Smooth muscle cell (in vitro differentiated cells): ENCODE results near the gene UTP20. TPM values are rescaled to one million over a fixed set of nuclear protein-coding genes. Genes with fewer than 3 reads are reported as not detected.

Source experiments
- DNase-seq: peaks from one replicate; lab custom pipeline; 2025; ENCODE audit not compliant: unreplicated experiment; lab: John Stamatoyannopoulos, UW
- H2AFZ ChIP-seq: fragments of 200-600 bp; sonication (generic); 2 replicates; pipeline ENCODE4 v1.6.0; 2016; ENCODE audit warnings: antibody characterized with exemption, low read depth, mild to moderate bottlenecking
- H3F3A ChIP-seq: fragments of 200-600 bp; sonication (generic); 2 replicates; pipeline ENCODE4 v1.6.0; 2017; ENCODE audit warnings: antibody characterized with exemption, low read depth
- H3K27ac ChIP-seq: fragments of 200-600 bp; sonication (generic); 2 replicates; pipeline ENCODE4 v1.5.1; 2016; ENCODE audit warnings: low read depth, mild to moderate bottlenecking
- H3K27me3 ChIP-seq: fragments of 200-600 bp; sonication (generic); 2 replicates; pipeline ENCODE4 v1.6.1; 2016; ENCODE audit warnings: low read depth, mild to moderate bottlenecking
- H3K36me3 ChIP-seq: fragments of 200-600 bp; sonication (generic); 2 replicates; pipeline ENCODE4 v1.5.1; 2016; ENCODE audit warnings: low read depth
- H3K4me1 ChIP-seq: fragments of 200-600 bp; sonication (generic); 2 replicates; pipeline ENCODE4 v1.5.1; 2016; ENCODE audit warnings: low read depth
- H3K4me2 ChIP-seq: fragments of 200-600 bp; sonication (generic); 2 replicates; pipeline ENCODE4 v1.6.0; 2016; ENCODE audit warnings: mild to moderate bottlenecking
- H3K4me3 ChIP-seq: fragments of 200-600 bp; sonication (generic); 2 replicates; pipeline ENCODE4 v1.5.1; 2016; ENCODE audit warnings: mild to moderate bottlenecking
- H3K79me2 ChIP-seq: fragments of 200-600 bp; sonication (generic); 2 replicates; pipeline ENCODE4 v1.6.0; 2016; ENCODE audit warnings: low read depth, mild to moderate bottlenecking
- H3K9ac ChIP-seq: fragments of 200-600 bp; sonication (generic); 2 replicates; pipeline ENCODE4 v1.6.0; 2016; ENCODE audit warnings: low read depth
- H3K9me3 ChIP-seq: fragments of 200-600 bp; sonication (generic); replicated peaks from 2 replicates; pipeline ENCODE4 v1.5.1; 2016; ENCODE audit warnings: low read depth
- H4K20me1 ChIP-seq: fragments of 200-600 bp; sonication (generic); 2 replicates; pipeline ENCODE4 v1.6.0; 2016; ENCODE audit warnings: low read depth
- WGBS: methylation state at CpG from one replicate; pipeline ENCODE4 v1.1.7; 2016; ENCODE audit warnings: low lambda C conversion rate; 5-methylcytosine and 5-hydroxymethylcytosine counted together
- polyA plus RNA-seq: library from polyadenylated mRNA; unstranded; fragments of >200 nt; fragmentation: Nextera tagmentation; extraction: Ambion mirVana; gene quantifications from 2 replicates; pipeline ENCODE4 v1.2.1, GENCODE V29; 2016
- total RNA-seq: library from RNA; depleted of rRNA; stranded (reverse); fragments of >200 nt; gene quantifications from 2 replicates; pipeline ENCODE4 v1.2.3, GENCODE V29; 2014
- TF ChIP-seq, protein P1 (sequence below): fragments of 200-600 bp; sonication (generic); IDR thresholded peaks from 2 replicates; pipeline ENCODE4 v1.5.1; 2017; ENCODE audit warnings: borderline replicate concordance, mild to moderate bottlenecking, antibody characterized with exemption; ENCODE audit not compliant: insufficient read depth, poor library complexity, severe bottlenecking

Gene UTP20
- total and polyA plus RNA-seq, 2 experiments from 2014 or later: 1.7 to 11.9 TPM

DNA sequence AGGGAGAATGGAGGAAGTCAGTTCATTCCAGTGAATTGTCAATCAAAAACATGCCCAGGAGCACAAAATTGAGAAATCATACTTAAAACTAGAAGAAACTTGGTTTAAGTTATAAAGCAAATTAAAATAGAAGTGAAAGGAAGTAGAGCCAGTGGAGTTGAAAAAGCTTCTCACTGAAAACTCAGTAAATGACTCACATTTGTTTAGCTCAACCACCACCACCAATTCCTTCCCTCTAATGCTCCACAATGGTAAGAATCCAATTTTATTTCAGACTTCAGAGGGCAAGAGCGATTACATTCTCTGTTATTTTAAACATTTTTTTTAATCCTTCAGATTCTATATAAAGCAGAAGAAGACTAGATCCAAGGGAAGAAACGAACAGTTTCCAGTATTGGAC, 19.4 kb downstream of the UTP20 start:
- Histone ChIP-seq H3F3A (no peaks in the 10 kb centered on the region), H3K27ac (no peak overlapping the region), H3K4me3 (no peak overlapping the region), H3K4me2 (no peak overlapping the region), H3K79me2 (no peaks in the 10 kb centered on the region), H3K9me3 (no peaks in the 10 kb centered on the region), H3K36me3 (peaks cover 22% of the 10 kb centered on the region), H3K9ac (no peak overlapping the region), H2AFZ (no peak overlapping the region), H3K4me1 (no peaks in the 10 kb centered on the region), H3K27me3 (no peaks in the 10 kb centered on the region), H4K20me1 (no peaks in the 10 kb centered on the region)
- TF ChIP-seq, protein P1, sequence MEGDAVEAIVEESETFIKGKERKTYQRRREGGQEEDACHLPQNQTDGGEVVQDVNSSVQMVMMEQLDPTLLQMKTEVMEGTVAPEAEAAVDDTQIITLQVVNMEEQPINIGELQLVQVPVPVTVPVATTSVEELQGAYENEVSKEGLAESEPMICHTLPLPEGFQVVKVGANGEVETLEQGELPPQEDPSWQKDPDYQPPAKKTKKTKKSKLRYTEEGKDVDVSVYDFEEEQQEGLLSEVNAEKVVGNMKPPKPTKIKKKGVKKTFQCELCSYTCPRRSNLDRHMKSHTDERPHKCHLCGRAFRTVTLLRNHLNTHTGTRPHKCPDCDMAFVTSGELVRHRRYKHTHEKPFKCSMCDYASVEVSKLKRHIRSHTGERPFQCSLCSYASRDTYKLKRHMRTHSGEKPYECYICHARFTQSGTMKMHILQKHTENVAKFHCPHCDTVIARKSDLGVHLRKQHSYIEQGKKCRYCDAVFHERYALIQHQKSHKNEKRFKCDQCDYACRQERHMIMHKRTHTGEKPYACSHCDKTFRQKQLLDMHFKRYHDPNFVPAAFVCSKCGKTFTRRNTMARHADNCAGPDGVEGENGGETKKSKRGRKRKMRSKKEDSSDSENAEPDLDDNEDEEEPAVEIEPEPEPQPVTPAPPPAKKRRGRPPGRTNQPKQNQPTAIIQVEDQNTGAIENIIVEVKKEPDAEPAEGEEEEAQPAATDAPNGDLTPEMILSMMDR: no peak
- 99% methylated on average over 2 of the region's 2 CpGs for WGBS
- DNase-seq: no peak

DNA sequence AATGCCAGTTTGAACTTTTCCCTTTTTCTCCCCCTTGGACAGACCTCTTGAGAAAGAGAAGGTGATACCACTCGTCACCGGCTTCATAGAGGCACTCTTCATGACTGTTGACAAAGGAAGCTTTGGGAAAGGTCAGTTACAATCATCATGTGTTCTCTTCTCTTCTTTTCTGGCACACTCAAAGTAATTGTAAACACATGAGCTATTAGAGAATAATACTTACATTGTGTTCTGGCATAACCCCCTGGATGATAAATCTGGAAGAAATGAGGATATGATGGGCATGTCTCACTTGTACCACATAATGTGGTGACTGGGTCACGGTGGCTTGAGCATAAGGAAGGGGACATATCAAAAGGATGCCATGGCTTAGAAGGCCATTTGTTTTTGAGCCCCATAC, 20.0 kb downstream of the UTP20 start:
- no peak overlapping the region for H3K9ac ChIP-seq
- no peak overlapping the region for H2AFZ ChIP-seq
- no peaks in the 10 kb centered on the region for H3K9me3 ChIP-seq
- H3K36me3 ChIP-seq: peaks cover 22% of the 10 kb centered on the region
- WGBS: 96% methylated on average over 3 of the region's 3 CpGs
- DNase-seq: no peak
- H3F3A ChIP-seq: no peaks in the 10 kb centered on the region
- no peak overlapping the region for H3K4me2 ChIP-seq
- H3K4me1 ChIP-seq: no peaks in the 10 kb centered on the region
- H3K27me3 ChIP-seq: no peaks in the 10 kb centered on the region
- H3K4me3 ChIP-seq: no peak overlapping the region
- no peaks in the 10 kb centered on the region for H4K20me1 ChIP-seq
- no peaks in the 10 kb centered on the region for H3K79me2 ChIP-seq
- TF ChIP-seq, protein P1: no peak
- no peak overlapping the region for H3K27ac ChIP-seq

DNA sequence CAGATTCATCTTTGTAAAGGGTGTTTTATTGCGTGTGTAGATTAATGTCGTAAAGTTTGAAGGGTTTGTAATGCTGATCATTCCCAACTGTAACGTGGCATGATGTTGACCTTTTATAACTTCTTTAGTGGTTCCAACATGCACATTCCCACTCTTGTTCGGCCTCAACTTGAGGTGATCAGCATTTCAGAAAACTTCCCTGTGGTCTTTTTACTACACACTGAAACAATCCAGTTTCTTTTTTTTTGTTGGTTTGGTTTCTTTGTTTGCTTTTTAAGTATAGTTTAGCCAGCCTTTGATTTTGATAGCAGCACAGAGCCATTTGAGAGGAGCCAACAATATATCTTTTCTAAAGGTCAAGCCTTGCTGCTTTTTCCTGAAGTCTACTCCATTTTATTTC, 22.8 kb downstream of the UTP20 start:
- H3K4me3 ChIP-seq: no peak overlapping the region
- peaks cover 22% of the 10 kb centered on the region for H3K36me3 ChIP-seq
- no peak overlapping the region for H3K9ac ChIP-seq
- H3K27ac ChIP-seq: no peak overlapping the region
- no peaks in the 10 kb centered on the region for H3K9me3 ChIP-seq
- 97% methylated on average over 4 of the region's 4 CpGs for WGBS
- no peak overlapping the region for H2AFZ ChIP-seq
- no peaks in the 10 kb centered on the region for H3F3A ChIP-seq
- H3K4me1 ChIP-seq: no peaks in the 10 kb centered on the region
- no peak for DNase-seq
- no peaks in the 10 kb centered on the region for H3K27me3 ChIP-seq
- no peaks in the 10 kb centered on the region for H3K79me2 ChIP-seq
- TF ChIP-seq, protein P1: no peak
- no peaks in the 10 kb centered on the region for H4K20me1 ChIP-seq
- H3K4me2 ChIP-seq: no peak overlapping the region

DNA sequence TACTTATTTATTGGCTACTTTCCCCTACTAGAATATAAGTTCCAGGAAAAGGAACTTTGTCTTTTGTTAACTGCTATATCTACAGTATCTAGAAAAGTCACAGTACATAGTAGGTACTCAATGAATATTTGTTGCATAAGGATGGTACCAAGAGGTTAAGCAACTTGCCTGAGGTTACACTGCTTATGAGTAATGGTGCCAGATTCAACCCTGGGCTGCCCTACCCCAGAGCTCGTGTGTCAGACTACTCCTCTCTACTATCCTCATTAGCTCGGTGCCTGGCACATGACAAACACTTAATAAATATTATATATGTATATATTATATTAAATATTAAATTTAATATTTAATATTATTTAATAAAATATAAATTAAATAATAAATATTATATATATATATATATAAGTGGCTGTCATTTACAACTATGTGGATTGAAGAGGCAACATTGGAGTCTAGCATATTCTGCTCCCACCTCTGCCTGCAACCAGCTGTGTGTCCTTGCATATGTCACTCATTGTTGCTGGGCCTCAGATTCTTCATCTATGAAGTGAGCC, 25.4 kb downstream of the UTP20 start:
- H3K9ac ChIP-seq: no peak overlapping the region
- no peaks in the 10 kb centered on the region for H3K27me3 ChIP-seq
- no peaks in the 10 kb centered on the region for H3K9me3 ChIP-seq
- H3F3A ChIP-seq: no peaks in the 10 kb centered on the region
- no peaks in the 10 kb centered on the region for H3K4me1 ChIP-seq
- H3K4me2 ChIP-seq: no peak overlapping the region
- no peaks in the 10 kb centered on the region for H3K79me2 ChIP-seq
- no peaks in the 10 kb centered on the region for H4K20me1 ChIP-seq
- DNase-seq: no peak
- no peak overlapping the region for H3K27ac ChIP-seq
- 92% methylated on average over 2 of the region's 2 CpGs for whole genome bisulfite sequencing
- TF ChIP-seq, protein P1: no peak
- peaks cover 18% of the 10 kb centered on the region for H3K36me3 ChIP-seq
- no peak overlapping the region for H2AFZ ChIP-seq
- H3K4me3 ChIP-seq: no peak overlapping the region
